ENCODE data around the gene ADGB. TPM values are rescaled to one million over a fixed set of nuclear protein-coding genes. Genes with fewer than 3 reads are reported as not detected.

Gene ADGB
- total RNA-seq, 2 experiments from 2014 or later: not detected

DNA sequence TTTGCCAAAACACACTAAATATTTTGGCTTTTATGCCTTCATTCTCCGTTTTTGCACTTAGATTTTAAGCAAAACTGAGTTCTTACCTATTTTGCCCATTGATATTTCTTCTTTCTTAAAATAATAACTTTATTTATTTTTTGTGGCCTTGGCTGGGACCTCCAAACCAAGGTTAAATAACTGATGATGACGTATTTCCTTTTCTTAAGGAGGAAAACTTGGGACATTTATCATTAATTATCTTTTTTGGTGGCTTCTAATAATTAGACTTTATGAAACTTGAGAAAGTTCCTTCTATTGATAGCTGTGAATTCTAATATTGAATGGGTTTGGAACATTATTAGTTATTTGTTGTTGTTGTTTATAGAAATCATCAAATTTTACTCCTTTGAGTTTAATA lies 154.5 kb downstream of the ADGB start:
- Histone ChIP-seq H2AFZ (ENCODE audit: low read length) (no peak overlapping the region), H3K9me2 (ENCODE audit: insufficient read depth, low read length) (no peaks in the 10 kb centered on the region), H3K4me1 (ENCODE audit: insufficient read depth, low read length, poor library complexity, severe bottlenecking) (no peaks in the 10 kb centered on the region), H3K27ac (ENCODE audit: low read depth, low read length, poor library complexity, severe bottlenecking) (no peak overlapping the region), H3K4me3 (ENCODE audit: low read depth, low read length, poor library complexity, severe bottlenecking) (no peak overlapping the region), H3K9me3 (ENCODE audit: low read length) (no peaks in the 10 kb centered on the region), H3K79me2 (ENCODE audit: insufficient read depth, low read depth, low read length) (no peaks in the 10 kb centered on the region), H3K36me3 (ENCODE audit: insufficient read depth, low read length) (no peaks in the 10 kb centered on the region), H4K20me1 (ENCODE audit: insufficient read depth, low read length) (no peaks in the 10 kb centered on the region), H3K4me2 (ENCODE audit: low read length) (no peak overlapping the region)
- no peak for DNase-seq (ENCODE audit: low spot score)
- intact Hi-C loops (cut with micrococcal nuclease; ENCODE audit: unreplicated experiment): no loop called here
- BruUV-seq (replicated peaks): no TSS peak
- CTCF ChIA-PET (ENCODE audit: unreplicated experiment): no interaction called here
- POLR2A ChIA-PET: no interaction called here
- TF ChIP-seq EZH2phosphoT487 (IDR thresholded peaks at IDR 0.05; ENCODE audit: borderline replicate concordance, low read depth, low read length): no peak
- TF ChIP-seq, protein P1, sequence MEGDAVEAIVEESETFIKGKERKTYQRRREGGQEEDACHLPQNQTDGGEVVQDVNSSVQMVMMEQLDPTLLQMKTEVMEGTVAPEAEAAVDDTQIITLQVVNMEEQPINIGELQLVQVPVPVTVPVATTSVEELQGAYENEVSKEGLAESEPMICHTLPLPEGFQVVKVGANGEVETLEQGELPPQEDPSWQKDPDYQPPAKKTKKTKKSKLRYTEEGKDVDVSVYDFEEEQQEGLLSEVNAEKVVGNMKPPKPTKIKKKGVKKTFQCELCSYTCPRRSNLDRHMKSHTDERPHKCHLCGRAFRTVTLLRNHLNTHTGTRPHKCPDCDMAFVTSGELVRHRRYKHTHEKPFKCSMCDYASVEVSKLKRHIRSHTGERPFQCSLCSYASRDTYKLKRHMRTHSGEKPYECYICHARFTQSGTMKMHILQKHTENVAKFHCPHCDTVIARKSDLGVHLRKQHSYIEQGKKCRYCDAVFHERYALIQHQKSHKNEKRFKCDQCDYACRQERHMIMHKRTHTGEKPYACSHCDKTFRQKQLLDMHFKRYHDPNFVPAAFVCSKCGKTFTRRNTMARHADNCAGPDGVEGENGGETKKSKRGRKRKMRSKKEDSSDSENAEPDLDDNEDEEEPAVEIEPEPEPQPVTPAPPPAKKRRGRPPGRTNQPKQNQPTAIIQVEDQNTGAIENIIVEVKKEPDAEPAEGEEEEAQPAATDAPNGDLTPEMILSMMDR (conservative IDR thresholded peaks at IDR 0.05; ENCODE audit: low read length): no peak

DNA sequence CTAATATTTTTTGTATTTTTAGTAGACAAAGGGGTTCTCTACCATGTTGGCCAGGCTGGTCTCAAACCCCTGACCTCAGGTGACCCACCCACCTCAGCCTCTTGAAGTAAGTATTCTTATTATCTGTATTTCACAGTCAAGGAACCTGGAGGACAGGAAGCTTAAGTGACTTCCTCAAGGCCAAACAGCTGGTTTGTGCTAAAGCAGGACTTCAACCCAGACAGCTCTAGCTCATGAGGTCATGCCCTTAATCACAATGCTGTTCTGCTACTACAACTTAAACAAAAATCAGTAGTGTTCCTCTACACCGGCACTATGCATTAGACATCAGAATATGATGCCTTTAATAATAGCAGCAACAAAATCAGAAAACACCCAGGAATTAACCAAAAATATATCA lies 168.9 kb downstream of the ADGB start:
- H3K4me3 ChIP-seq (ENCODE audit: low read depth, low read length, poor library complexity, severe bottlenecking): no peak overlapping the region
- ChIA-PET POLR2A (no interaction called here), CTCF (ENCODE audit: unreplicated experiment) (no interaction called here)
- TF ChIP-seq, protein P1 (conservative IDR thresholded peaks at IDR 0.05; ENCODE audit: low read length): no peak
- no peak for TF ChIP-seq EZH2phosphoT487 (IDR thresholded peaks at IDR 0.05; ENCODE audit: borderline replicate concordance, low read depth, low read length)
- H2AFZ ChIP-seq (ENCODE audit: low read length): no peak overlapping the region
- no peaks in the 10 kb centered on the region for H3K9me3 ChIP-seq (ENCODE audit: low read length)
- no peak overlapping the region for H3K4me2 ChIP-seq (ENCODE audit: low read length)
- no peaks in the 10 kb centered on the region for H3K9me2 ChIP-seq (ENCODE audit: insufficient read depth, low read length)
- H3K79me2 ChIP-seq (ENCODE audit: insufficient read depth, low read depth, low read length): no peaks in the 10 kb centered on the region
- intact Hi-C loops (cut with micrococcal nuclease; ENCODE audit: unreplicated experiment): no loop called here
- H3K36me3 ChIP-seq (ENCODE audit: insufficient read depth, low read length): no peaks in the 10 kb centered on the region
- H3K4me1 ChIP-seq (ENCODE audit: insufficient read depth, low read length, poor library complexity, severe bottlenecking): no peaks in the 10 kb centered on the region
- no TSS peak for BruUV-seq (replicated peaks)
- no peak for DNase-seq (ENCODE audit: low spot score)
- no peaks in the 10 kb centered on the region for H4K20me1 ChIP-seq (ENCODE audit: insufficient read depth, low read length)
- H3K27ac ChIP-seq (ENCODE audit: low read depth, low read length, poor library complexity, severe bottlenecking): no peak overlapping the region

DNA sequence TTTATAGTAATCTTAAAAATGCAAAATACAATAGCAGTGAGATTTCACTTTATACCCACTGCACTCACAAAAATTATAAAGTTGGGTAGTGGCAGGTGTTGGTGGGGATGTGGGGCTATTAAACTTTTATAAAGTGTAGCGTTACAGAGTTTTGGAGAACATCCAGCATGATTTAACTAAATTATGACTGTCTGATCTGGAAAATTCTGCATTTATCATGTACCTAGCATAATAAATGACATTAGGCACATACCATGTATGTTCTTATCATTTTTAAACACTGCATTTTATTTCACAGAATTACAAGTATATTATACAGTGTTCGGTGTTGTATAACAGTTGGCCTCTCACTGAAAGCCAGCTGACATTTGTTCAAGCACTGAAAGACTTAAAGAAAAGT lies 169.9 kb downstream of the ADGB start:
- no TSS peak for BruUV-seq (replicated peaks)

More for the DNA sequence above, 169.9 kb downstream of the ADGB start:
- POLR2A ChIA-PET: no interaction called here
- intact Hi-C loops (cut with micrococcal nuclease; ENCODE audit: unreplicated experiment): no loop called here
- H3K9me3 ChIP-seq (ENCODE audit: low read length): no peaks in the 10 kb centered on the region
- H3K9me2 ChIP-seq (ENCODE audit: insufficient read depth, low read length): no peaks in the 10 kb centered on the region
- no peak overlapping the region for H2AFZ ChIP-seq (ENCODE audit: low read length)
- no peaks in the 10 kb centered on the region for H4K20me1 ChIP-seq (ENCODE audit: insufficient read depth, low read length)
- H3K79me2 ChIP-seq (ENCODE audit: insufficient read depth, low read depth, low read length): no peaks in the 10 kb centered on the region
- CTCF ChIA-PET (ENCODE audit: unreplicated experiment): no interaction called here
- H3K4me3 ChIP-seq (ENCODE audit: low read depth, low read length, poor library complexity, severe bottlenecking): no peak overlapping the region
- no peaks in the 10 kb centered on the region for H3K36me3 ChIP-seq (ENCODE audit: insufficient read depth, low read length)
- no peak overlapping the region for H3K4me2 ChIP-seq (ENCODE audit: low read length)
- no peak overlapping the region for H3K27ac ChIP-seq (ENCODE audit: low read depth, low read length, poor library complexity, severe bottlenecking)
- no peak for DNase-seq (ENCODE audit: low spot score)
- H3K4me1 ChIP-seq (ENCODE audit: insufficient read depth, low read length, poor library complexity, severe bottlenecking): no peaks in the 10 kb centered on the region
- TF ChIP-seq EZH2phosphoT487 (IDR thresholded peaks at IDR 0.05; ENCODE audit: borderline replicate concordance, low read depth, low read length): no peak
- TF ChIP-seq, protein P1 (conservative IDR thresholded peaks at IDR 0.05; ENCODE audit: low read length): no peak

Measured in OCI-LY7 (cell line).